Panc1 (cell line): ENCODE measurements around the gene LTBP2. TPM values are rescaled to one million over a fixed set of nuclear protein-coding genes. Genes with fewer than 3 reads are reported as not detected.

Experiments
- ATAC-seq: fragments of 200-7000 bp; cut with Tn5 transposase; 2 replicates; pipeline ENCODE4 v1.9.1; 2020; ENCODE audit warnings: mild to moderate bottlenecking, moderate library complexity
- BruUV-seq: library from RNA; stranded (reverse); fragments of 400-500 nt; replicated peaks from 2 replicates; lab custom pipeline; 2021; lab: Mats Ljungman, UMichigan
- CTCF ChIA-PET: fragments of 300-600 bp; sonication (Branson Sonifier 250); formaldehyde crosslinking; loops from one replicate; lab custom pipeline; 2022; ENCODE audit warnings: antibody characterized with exemption; lab: Charles Lee
- POLR2A ChIA-PET: fragments of 300-600 bp; sonication (Branson Sonifier 250); formaldehyde crosslinking; loops from one replicate; lab custom pipeline; 2022; ENCODE audit warnings: antibody characterized with exemption; lab: Charles Lee
- DNase-seq: peaks from one replicate; pipeline ENCODE4 v3.0.0-alpha.2; 2010; ENCODE audit warnings: low read depth, low spot score
- H3K27ac ChIP-seq: 2 replicates; pipeline ENCODE4 v1.5.1; 2011; ENCODE audit warnings: mild to moderate bottlenecking, low read length, inconsistent platforms
- H3K27me3 ChIP-seq: fragments of 200-500 bp; sonication (Bioruptor generic); 2 replicates; pipeline ENCODE4 v1.6.0; 2014; ENCODE audit warnings: low read length, inconsistent platforms; ENCODE audit not compliant: control insufficient read depth, insufficient read depth
- H3K36me3 ChIP-seq: fragments of 200-500 bp; sonication (Bioruptor generic); 2 replicates; pipeline ENCODE4 v1.5.1; 2014; ENCODE audit warnings: inconsistent platforms, mild to moderate bottlenecking, low read length, moderate library complexity; ENCODE audit not compliant: control insufficient read depth, insufficient read depth
- H3K4me1 ChIP-seq: 2 replicates; pipeline ENCODE4 v1.5.1; 2011; ENCODE audit warnings: inconsistent platforms, mild to moderate bottlenecking, low read length, moderate library complexity; ENCODE audit not compliant: control insufficient read depth, insufficient read depth
- H3K4me3 ChIP-seq, 2 experiments: 2 replicates each; pipeline ENCODE4 v1.5.1; 2011 to 2012; ENCODE audit warnings: low read depth in 2 of 2, low read length in 2 of 2, mild to moderate bottlenecking in 2 of 2, inconsistent platforms in 1 of 2, moderate library complexity in 1 of 2
- H3K9me3 ChIP-seq: fragments of 200-500 bp; sonication (Bioruptor generic); 2 replicates; pipeline ENCODE4 v1.5.1; 2014; ENCODE audit warnings: low read depth, mild to moderate bottlenecking, inconsistent platforms, low read length, moderate library complexity; ENCODE audit not compliant: control insufficient read depth, insufficient read depth
- POLR2AphosphoS5 ChIP-seq: IDR thresholded peaks from 2 replicates; pipeline ENCODE4 v1.6.1; 2012; ENCODE audit warnings: mild to moderate bottlenecking, low read depth, low read length, moderate library complexity
- SIN3A ChIP-seq: IDR thresholded peaks from 2 replicates; pipeline ENCODE4 v1.6.1; 2012; ENCODE audit warnings: low read depth, mild to moderate bottlenecking, low read length, moderate library complexity, borderline replicate concordance; ENCODE audit not compliant: insufficient read depth
- TCF7L2 ChIP-seq: IDR thresholded peaks from 2 replicates; pipeline ENCODE4 v1.6.1; 2011; ENCODE audit warnings: mild to moderate bottlenecking, low read depth, low read length, inconsistent platforms
- in situ Hi-C: cut with HindIII; loops from 2 replicates; pipeline ENCODE4 v1.10.0; 2016; ENCODE audit warnings: low sequenced_read_pairs, low pct_unique_long_range_greater_than_20kb
- intact Hi-C: fragments of 100-400 bp; cut with micrococcal nuclease; formaldehyde crosslinking; loops from one replicate; pipeline ENCODE4 v1.10.0; 2022; ENCODE audit not compliant: unreplicated experiment
- total RNA-seq: library from RNA; stranded (reverse); gene quantifications from one replicate; pipeline ENCODE4 v1.2.1, GENCODE V29; 2021; ENCODE audit not compliant: unreplicated experiment
- TF ChIP-seq, protein P1 (sequence below): fragments of 450-650 bp; IDR thresholded peaks from 2 replicates; pipeline ENCODE4 v1.5.1; 2017; ENCODE audit warnings: mild to moderate bottlenecking
- TF ChIP-seq, protein P2 (sequence below), 2 experiments: IDR thresholded peaks; 2 replicates each; pipeline ENCODE4 v1.6.1; 2011 to 2012; ENCODE audit warnings: low read depth in 2 of 2, control low read depth in 1 of 2, low read length in 1 of 2, mild to moderate bottlenecking in 1 of 2, moderate library complexity in 1 of 2; ENCODE audit not compliant: insufficient read depth in 1 of 2

LTBP2 gene
- total RNA-seq, 1 experiment from 2014 or later, result 69.8 TPM

DNA sequence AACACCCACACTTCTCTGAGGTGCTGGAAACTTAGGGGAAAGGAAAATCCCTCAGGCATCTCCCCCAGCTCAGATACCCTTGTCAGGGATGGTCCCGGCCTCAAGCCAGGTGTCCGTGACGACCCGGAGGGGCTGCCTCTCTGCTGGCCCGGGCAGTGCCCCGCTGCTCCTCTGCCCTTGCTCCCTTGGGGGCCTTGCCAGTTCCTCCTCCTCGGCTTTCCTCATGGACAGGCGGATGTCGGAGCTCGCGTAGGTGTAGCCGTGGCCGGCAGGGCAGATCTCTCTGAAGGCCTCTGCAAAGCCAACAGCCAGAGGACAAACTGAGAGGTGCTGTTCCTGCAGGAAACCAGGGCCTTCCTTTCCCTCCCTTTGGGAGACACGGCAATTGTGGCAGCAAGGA, 83.6 kb downstream of the LTBP2 start:
- Histone ChIP-seq H3K4me3 (no peak overlapping the region), H3K27ac (no peak overlapping the region), H3K27me3 (no peaks in the 10 kb centered on the region), H3K36me3 (no peaks in the 10 kb centered on the region), H3K4me1 (no peaks in the 10 kb centered on the region), H3K9me3 (no peaks in the 10 kb centered on the region)
- DNase-seq (no peak), ATAC-seq (no peak)
- intact Hi-C loops, result no loop called here
- TF ChIP-seq TCF7L2, result no peak
- TF ChIP-seq POLR2AphosphoS5, result no peak
- TF ChIP-seq, protein P1, sequence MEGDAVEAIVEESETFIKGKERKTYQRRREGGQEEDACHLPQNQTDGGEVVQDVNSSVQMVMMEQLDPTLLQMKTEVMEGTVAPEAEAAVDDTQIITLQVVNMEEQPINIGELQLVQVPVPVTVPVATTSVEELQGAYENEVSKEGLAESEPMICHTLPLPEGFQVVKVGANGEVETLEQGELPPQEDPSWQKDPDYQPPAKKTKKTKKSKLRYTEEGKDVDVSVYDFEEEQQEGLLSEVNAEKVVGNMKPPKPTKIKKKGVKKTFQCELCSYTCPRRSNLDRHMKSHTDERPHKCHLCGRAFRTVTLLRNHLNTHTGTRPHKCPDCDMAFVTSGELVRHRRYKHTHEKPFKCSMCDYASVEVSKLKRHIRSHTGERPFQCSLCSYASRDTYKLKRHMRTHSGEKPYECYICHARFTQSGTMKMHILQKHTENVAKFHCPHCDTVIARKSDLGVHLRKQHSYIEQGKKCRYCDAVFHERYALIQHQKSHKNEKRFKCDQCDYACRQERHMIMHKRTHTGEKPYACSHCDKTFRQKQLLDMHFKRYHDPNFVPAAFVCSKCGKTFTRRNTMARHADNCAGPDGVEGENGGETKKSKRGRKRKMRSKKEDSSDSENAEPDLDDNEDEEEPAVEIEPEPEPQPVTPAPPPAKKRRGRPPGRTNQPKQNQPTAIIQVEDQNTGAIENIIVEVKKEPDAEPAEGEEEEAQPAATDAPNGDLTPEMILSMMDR, result no peak
- no peak for TF ChIP-seq SIN3A
- TF ChIP-seq, protein P2, sequence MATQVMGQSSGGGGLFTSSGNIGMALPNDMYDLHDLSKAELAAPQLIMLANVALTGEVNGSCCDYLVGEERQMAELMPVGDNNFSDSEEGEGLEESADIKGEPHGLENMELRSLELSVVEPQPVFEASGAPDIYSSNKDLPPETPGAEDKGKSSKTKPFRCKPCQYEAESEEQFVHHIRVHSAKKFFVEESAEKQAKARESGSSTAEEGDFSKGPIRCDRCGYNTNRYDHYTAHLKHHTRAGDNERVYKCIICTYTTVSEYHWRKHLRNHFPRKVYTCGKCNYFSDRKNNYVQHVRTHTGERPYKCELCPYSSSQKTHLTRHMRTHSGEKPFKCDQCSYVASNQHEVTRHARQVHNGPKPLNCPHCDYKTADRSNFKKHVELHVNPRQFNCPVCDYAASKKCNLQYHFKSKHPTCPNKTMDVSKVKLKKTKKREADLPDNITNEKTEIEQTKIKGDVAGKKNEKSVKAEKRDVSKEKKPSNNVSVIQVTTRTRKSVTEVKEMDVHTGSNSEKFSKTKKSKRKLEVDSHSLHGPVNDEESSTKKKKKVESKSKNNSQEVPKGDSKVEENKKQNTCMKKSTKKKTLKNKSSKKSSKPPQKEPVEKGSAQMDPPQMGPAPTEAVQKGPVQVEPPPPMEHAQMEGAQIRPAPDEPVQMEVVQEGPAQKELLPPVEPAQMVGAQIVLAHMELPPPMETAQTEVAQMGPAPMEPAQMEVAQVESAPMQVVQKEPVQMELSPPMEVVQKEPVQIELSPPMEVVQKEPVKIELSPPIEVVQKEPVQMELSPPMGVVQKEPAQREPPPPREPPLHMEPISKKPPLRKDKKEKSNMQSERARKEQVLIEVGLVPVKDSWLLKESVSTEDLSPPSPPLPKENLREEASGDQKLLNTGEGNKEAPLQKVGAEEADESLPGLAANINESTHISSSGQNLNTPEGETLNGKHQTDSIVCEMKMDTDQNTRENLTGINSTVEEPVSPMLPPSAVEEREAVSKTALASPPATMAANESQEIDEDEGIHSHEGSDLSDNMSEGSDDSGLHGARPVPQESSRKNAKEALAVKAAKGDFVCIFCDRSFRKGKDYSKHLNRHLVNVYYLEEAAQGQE (IDR thresholded peaks at IDR 0.05; ENCODE audit: insufficient read depth in 1 of 2, low read depth in 2 of 2, low read length in 1 of 2), result no peak
- CTCF ChIA-PET, result no interaction called here
- POLR2A ChIA-PET, result no interaction called here
- in situ Hi-C loops, result no loop called here
- no TSS peak for BruUV-seq

DNA sequence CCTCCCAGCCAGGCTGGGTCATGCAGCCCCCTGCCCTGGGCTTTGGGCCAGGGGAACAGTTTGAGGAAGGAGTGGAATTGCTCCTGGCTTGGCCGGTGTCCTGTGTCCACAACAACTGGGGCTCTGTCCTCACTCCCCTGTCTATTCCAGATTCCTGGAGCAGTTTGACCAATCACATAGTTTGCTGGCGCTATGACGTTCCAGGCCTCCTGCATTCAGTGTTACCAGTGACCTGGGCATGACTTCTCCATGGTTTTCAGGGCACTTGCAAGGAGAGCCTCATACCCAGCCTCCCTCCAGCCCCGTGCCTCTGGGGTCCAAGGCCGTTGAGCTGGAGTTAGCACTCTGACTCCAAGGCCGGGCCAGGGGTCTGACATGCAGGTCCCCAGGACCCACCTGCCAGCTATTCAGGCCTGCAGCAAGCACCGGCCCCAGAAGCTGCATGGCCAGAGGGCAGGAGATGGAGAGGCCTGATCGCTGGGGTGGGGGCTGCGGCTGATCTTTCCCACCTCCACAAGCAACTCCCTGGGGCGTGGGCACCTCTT, 84.2 kb downstream of the LTBP2 start:
- in situ Hi-C loops (no loop called here), intact Hi-C loops (no loop called here)
- no peak for DNase-seq
- Histone ChIP-seq H3K4me1 (no peaks in the 10 kb centered on the region), H3K9me3 (no peaks in the 10 kb centered on the region), H3K4me3 (no peak overlapping the region), H3K36me3 (no peaks in the 10 kb centered on the region), H3K27me3 (no peaks in the 10 kb centered on the region), H3K27ac (no peak overlapping the region)
- ChIA-PET POLR2A (no interaction called here), CTCF (no interaction called here)
- BruUV-seq, result no TSS peak
- ATAC-seq, result no peak
- TF ChIP-seq, protein P1, result no peak
- TF ChIP-seq TCF7L2 (no peak), POLR2AphosphoS5 (no peak)
